Thyroid gland (tissue), 4 donors: ENCODE measurements around the gene SGK1.

ENCODE experiments used
- CTCF ChIP-seq, 6 experiments: fragments of 200-600 bp in 3 of 6; fragments of 450-650 bp in 3 of 6; sonication (generic) in 3 of 6; IDR thresholded peaks; one replicate each; pipeline ENCODE4 v1.5.1; 2016 to 2019; ENCODE audit warnings: antibody characterized with exemption in 6 of 6, mild to moderate bottlenecking in 2 of 6, inconsistent platforms in 1 of 6, moderate library complexity in 1 of 6
- POLR2A ChIP-seq, 2 donors: fragments of 450-650 bp; IDR thresholded peaks; one replicate each; pipeline ENCODE4 v1.6.1; 2017; ENCODE audit warnings: antibody characterized with exemption in 2 of 2, mild to moderate bottlenecking in 2 of 2, moderate library complexity in 1 of 2

GRCh38 chr6:134204031-134204430 lies 113.9 kb downstream of the SGK1 start:
- TF ChIP-seq CTCF (IDR thresholded peaks at IDR 0.05) = no peak
- no peak for TF ChIP-seq POLR2A (IDR thresholded peaks at IDR 0.05)
